HG03521 (cell line): ENCODE measurements around the gene ITGB3.
"Not testable (repeated sequence)": the region's sequence is repeated elsewhere in the genome, so short reads cannot be mapped to it uniquely, and the experiment has no call there.

Experiments
- ATAC-seq: cut with Tn5 transposase; IDR thresholded peaks from one replicate; pipeline ENCODE4 v1.9.1; 2021; ENCODE audit warnings: mild to moderate bottlenecking, moderate library complexity; ENCODE audit not compliant: unreplicated experiment

Gene ITGB3

DNA sequence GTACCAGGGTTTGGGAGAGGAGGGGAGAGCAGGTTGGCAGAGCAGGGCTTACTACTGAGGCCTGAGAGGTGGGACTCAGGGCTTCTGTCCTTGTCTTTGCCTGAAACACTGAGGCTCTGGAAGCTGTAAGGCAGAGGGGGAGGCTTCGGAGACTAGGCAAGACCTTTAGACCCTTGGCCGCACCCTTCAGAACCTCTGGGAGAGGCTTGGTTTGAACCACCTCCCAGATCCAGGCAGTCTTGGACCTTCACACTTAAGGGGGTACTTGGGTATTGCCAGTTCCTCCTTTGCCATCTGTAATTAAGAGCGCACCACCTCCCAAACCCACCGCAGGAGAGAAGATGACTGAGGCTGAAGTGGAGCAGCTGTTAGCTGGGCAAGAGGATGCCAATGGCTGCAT lies 31.6 kb upstream of the ITGB3 start:
- ATAC-seq: no peak

DNA sequence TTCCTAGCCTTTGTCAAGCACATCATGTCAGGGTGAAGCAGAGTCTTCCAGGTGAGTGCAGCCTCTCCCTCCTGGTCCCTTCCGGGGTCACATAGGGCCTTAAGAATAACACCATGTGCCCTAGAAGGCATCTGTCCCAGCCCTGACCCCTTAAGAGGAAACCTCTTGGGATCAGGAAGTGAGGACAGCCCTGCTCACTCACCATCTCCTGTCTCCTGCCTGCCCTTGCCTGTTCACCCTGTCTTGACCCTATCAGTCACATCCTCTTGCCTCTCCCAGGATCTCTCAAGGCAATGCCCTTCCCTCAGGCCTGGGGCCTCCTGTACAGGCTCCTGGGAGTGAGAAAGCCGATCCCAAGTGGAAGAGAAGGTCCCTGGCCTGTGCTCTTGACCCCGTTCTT lies 30.6 kb upstream of the ITGB3 start:
- ATAC-seq: no peak

DNA sequence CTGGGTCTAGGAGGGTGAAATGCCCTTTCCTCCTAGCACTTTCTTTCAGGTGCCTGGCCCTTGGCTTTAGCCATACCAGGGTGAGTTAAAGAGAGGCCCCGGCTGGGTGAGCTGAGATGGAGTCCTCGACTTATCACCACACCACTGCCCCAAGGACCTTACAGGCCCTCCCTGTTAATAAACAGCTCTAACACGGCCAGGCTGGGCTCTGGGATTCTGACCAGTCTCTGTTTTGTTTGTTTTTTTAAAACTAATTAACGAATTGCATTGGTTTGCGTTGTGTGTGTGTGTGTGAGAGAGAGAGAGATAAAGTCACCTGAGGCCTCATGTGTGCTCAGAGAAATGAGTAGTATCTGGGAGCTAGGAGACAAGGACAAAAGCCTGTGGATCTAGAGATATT lies 30.2 kb upstream of the ITGB3 start:
- no peak for ATAC-seq

DNA sequence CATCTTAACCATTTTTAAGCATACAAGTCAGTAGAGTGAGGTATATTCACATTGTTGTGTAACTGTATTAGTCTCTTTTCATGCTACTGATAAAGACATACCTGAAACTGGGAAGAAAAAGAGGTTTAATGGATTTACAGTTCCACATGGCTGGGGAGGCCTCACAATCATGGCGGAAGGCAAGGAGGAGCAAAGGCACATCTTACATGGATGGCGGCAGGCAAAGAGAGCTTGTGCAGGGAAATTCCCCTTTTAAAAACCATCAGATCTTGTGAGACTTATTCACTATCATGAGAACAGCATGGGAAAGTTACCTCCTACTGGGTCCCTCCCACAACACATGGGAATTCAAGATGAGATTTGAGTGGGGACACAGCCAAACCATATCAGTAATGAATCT lies 29.6 kb upstream of the ITGB3 start:
- not testable (repeated sequence) for ATAC-seq

DNA sequence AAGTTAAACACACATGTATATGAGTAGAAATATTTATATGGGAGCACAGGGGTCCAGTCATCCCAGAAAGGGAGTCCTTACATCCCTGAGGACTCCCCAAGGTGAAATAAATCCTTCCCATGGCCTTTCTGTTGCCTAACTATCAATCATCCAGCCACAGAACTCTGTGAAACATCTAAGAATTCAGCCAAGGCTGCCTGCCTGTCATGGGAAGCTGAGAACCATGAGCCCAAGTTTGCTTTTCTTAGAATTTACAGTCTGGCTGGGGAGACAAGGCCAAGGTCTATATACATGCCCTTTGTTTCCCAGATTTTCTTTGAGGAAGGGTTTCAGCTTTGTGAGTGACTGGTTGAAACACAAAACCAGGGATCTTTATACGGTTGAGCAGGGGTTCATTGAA lies 28.7 kb upstream of the ITGB3 start:
- ATAC-seq: no peak

DNA sequence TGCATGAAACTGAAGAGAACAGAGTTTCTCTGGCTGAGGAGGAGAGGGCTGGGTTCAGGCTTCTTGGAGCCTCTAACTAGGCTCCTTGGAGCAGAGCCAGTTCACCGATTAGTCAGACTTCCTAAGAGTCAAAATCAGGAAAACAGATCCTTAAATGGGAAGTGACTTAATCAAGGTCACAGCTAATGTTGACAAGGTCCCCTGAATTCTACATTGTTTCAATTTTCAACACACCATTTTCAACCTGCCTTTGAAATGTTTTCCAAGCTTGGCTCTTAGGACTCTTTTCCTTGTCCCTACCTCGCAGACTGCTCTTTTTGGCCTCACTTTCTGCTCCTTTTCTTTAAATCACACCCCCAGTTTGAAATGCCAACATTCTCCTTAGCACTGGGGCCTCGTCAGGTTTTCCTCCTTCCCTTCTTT lies 28.2 kb upstream of the ITGB3 start:
- no peak for ATAC-seq

DNA sequence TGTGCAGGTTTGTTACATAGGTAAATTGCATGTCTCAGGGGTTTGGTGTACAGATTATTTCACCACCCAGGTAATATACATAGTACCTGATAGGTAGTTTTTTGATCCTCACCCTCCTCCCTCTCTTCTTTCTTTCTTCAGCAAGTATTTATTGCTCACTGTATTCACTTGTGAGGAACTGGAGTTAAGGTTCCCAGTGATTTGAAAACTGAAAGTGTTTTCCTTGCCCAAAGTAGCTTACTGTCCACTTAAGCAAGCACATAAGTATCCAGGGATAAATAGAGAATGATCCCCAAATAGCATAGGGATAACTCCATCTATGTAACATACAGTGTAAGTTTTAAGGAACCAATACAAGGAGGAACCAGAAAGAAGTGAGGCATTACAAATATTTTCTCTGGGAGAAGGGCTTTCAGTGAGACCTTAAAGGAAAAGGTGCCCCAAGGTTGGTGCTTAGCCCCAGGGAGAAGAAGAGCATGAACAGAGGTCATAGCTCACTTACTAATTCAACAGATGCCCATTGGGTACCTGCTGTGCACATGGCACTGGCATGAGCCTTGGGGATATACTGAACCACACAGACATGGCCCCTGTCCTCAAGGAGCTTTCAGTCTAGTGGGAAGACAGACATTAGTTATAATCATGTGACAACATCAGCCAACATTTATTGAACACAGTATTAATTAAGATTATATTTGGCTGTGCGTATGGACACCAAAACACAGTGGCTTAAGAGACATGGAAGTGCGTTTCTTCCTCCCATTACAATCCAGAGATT lies 27.5 kb upstream of the ITGB3 start:
- no peak for ATAC-seq

DNA sequence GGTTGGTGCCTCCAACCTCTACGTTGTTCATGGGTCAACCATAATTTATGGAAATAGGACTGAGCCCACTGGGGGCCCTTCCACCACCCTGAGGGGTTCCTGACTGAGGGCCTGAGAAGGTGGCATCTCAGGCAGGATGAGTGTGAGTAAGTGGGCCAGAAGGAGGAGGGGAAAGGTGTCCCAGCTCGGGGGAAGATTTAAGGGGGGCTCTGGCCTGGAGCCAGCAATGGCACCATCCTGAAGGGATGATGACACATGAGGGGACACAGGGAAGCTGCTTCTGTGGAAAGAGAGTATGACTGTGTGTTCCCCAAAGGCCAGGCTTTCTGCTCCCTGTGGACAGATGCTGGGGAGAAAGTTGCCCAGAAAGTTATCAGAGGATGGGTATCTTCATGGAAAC lies 25.8 kb upstream of the ITGB3 start:
- no peak for ATAC-seq

DNA sequence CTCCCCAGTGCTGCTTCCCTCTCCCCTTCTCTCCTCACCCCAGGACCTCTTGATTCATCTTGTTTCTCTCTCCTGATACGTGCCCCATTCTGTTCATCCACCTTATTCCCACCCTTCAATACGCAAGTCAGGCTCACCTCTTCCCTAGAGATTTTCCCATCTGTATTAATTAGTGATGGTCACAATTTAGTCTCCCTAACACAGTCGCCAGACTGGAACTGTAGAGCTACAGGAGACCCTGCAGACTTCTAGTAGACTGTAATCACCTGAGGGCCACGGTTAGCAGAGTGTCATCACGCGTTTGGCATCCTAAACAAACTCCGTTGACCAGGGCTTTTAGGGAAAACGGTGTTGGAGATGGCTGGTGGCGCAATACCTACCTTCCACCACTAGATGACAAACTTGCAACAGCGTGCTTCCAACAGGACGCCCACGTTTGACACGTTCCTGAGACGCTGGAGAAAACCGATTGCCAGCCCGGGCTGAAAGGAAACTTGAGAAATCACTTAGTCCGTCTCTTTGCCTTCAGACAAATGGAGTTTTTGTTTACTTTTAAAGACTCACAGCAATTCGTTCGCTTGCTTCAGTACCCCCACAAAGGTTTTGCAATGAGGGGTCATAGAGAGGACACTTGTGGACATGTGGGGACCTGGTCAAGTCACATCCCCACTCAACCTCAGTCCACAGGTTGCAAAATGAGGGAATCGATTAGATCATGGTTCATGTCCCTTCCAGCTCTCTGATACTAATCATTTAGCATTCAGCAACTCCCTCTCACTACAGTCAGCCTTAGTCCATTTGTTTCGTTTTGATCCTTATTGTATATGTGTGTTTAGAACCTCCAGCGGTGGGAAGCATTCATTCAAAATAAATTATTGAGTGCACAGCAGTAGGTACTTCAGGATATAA lies 23.8 kb upstream of the ITGB3 start:
- ATAC-seq: no peak

DNA sequence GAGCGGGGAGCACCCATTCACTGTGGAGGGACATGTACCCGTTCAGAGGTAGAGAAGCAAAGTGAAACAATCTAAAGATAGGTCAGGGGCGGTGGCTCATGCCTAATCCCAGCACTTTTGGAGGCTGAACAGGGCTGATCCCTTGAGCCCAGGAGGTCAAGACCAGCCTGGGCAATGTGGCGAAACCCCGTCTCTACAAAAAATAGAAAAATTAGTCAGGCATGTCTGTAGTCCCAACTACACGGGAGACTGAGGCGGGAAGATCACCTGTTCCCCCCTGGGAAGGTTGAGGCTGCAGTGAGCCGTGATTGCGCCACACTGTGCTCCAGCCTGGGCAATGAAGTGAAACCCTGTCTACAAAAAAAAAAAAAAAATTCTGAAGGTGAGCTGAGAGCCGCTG lies 22.8 kb upstream of the ITGB3 start:
- ATAC-seq: no peak

DNA sequence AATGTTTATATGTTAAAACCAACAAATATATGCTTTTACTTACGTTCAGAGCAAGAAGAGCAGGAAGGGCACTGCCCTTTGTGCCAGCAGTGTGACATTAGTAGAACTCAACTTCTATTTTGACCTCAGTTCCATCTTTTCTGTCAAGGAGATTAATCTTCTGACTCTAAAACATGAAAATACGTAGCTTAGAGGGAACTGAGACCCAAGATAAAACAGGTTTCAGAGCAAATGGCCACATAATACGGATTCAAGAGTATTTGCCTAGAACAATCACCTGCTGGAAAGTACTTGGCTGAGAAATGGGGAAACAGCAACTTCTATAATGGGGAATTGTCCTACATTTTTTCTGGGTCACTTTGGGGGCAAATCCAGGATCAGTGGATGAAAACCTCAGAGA lies 22.3 kb upstream of the ITGB3 start:
- no peak for ATAC-seq

DNA sequence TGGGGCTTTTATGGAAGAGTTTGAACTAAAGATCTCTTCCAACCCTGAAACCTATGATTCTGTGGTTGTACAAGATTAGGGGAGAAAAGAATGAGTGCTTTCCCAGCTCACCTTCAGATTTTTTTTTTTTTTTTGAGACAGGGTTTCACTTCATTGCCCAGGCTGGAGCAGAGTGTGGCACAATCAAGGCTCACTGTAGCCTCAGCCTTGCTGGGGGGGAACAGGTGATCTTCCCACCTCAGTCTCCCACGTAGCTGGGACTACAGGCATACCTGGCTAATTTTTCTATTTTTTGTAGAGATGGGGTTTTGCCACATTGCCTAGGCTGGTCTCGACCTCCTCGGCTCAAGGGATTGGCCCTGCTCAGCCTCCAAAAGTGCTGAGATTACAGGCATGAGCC lies 21.8 kb upstream of the ITGB3 start:
- no peak for ATAC-seq

DNA sequence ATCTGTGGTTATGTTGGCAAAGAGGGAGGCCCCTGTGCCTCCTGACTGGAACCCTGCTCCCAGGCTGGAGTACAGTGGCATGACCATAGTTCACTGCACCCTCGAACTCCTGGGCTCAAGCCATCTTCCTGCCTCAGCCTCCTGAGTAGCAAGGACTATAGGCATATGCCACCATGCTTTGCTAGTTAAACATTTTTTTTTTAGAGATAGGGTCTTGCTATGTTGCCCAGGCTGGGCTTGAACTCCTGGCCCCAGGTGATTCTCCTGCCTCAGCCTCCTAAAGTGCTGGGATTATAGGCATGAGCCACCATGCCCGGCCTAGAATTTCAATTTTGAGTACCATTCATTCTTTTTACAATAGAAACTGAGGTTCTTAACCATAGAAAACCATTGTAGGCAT lies 21.2 kb upstream of the ITGB3 start:
- ATAC-seq: no peak

DNA sequence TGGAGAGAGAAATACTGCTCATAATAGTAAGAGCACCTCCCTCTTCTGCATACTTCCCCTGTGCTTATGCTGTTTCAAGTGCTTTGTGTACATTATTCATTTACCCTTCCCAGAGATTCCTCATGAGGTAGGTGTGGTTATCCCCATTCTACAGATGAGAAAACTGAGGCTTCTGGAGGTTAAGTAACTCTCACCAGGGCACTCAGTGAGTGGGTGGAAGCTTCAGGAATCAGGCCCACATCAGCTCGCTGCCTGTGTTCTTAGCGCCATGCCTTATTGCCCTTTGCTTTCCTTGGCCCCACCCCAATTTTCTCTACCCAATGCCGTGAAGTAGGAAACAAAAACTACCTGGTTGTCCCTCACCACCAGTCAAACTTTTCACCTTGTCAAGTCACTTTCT lies 18.1 kb upstream of the ITGB3 start:
- no peak for ATAC-seq

DNA sequence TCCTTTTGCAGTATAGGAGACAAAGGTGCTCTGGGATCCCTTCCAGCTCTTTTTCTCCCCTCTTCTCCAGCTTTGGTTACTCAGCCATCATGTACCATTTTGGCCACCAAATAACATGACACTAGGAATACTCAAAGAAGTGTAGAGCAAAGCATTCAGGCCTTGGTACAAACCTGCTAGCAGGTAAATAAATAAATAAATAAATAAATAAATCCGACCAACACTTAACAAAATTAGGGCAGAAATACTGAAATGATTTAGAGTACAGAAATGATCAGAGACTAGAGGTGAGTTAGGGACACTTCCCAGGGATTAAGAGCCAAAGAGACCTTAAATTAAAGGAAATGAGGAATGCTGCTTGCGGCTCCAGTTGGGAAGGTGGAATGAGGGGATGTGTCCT lies 17.7 kb upstream of the ITGB3 start:
- no peak for ATAC-seq

DNA sequence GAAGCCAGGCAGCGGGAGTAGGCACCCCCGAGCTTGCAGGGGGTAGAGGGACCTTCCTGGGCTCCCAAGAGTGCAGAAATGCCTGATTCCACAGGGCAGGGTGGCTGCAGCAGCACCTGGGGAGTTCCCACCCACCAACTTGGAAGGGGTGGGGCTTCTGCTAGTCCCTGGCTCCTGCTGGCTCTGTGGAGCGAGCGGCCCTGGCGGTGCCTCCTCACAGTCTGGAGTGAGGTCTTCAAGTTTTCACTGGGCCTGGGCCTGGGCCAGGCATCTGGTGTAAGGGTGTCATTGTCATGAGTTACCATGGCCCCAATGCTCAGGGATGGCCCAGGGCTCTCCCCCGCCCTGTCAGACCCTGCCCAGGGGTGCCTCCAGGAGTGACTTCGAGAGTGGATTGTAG lies 15.8 kb upstream of the ITGB3 start:
- ATAC-seq: no peak

DNA sequence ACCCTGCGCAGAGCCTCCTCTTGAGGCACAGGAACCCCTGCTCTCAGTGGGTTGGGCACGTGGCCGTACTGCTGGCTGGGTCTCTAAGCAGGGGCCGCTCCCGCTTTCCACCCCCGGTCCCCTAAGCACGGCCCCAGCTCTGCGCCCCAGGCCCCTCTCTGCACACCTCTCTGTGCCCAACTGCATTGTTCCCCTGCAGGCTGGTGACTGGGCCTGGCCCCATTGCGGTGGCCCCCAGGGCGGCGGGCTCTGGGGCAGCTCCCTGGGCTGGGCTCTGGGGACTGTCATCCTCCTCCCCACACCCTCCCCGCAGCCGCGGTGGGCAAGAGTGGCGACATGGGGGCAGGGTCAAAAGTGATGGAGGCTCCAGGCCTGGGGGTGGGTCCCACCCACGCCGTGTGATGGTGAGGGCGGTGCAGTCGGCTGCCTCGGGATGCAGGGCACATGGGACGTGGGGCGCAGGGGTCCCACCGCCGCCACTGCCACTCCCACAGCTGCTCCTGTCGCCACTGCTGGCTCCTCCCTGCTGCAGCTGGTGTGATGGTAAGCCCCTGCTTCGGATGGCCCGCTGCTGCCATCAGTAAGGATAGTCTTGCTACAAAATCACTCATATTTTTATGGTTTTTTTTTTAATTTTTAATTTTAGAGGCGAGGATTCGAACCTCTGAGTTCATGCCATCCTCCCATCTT lies 15.2 kb upstream of the ITGB3 start:
- ATAC-seq: no peak

DNA sequence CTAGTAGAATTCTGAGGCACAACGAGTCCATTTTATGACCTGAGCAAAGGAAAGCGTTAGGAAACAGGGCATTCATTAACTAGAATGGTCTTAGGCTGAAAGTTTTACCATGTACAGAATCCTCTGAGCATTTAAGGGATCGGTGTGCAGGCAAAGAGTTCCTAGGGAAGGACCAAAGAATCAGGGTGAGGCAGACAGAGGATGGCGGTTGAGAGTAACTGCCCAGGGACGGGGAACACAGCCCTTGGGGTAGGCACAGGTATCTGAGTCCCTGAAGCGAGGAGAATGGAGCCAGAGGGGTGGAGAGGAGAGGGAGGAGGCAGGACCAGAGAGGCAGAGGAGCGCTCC lies 14.0 kb upstream of the ITGB3 start:
- ATAC-seq: no peak

DNA sequence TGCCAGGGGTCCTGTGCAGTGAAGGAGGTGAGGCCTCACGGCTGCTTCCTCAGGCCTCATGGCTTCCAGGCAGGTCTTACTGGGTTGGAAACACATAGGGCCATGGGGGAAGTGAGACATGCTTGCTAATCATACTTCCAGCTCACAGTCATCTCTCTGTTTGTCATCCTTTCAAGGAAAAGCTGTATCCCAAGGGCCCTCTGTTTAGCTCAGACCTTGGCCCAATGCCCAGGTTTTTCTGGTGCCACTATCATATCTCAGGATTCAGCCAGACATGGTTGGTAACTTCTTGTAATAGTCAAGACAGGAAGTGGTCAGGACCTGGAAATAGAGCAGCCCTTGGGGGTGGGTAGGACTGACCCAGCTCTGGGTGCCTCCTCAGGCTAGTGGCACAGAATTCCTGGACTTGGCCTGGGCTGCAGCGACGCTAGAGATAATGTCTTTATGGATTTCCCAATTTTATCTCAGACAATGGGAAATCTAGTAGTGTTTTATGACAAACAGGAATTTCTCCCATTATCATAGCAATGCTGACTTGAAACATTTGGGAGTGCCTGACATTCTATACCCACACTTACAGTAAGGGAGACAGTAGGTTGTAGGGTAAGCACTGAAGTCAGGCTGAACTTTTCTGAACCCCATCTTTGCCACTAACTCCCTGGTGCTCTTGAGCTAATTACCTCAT lies 13.5 kb upstream of the ITGB3 start:
- no peak for ATAC-seq

DNA sequence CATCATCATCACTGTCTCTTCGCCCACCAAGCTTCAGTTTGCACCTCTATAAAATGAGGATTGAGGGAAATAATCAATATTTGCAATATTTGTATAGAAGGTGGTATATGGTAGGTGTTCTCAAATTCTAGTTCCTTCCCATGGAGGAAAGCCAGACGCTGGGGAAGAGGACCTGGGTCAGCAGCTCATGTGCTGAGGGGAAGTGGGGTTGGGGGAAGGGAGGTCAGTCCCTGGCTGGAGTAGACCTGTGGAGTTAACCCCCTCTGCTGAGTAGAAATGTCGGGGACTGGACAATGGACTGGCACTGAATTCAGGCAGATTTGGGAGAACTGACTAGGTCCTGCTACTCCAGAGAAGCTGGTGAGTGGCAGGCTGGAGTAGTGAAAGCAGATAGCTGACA lies 12.8 kb upstream of the ITGB3 start:
- no peak for ATAC-seq

DNA sequence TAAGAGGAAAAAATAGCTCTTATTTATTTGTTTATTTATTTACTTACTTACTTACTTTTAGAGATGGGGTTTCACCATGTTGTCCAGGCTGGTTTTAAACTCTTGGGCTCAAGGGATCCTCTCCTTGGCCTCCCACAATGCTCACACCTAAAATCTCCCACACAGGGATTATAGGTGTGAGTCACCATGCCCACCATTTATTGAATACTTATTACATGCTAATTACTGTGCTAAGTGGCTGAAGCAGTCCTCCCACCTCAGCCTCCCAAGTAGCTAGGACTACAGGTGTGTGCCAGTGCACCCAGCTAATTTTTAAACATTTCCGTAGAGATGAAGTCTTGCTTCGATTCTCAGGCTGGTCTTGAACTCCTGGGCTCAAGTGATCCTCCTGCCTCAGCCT lies 11.0 kb upstream of the ITGB3 start:
- no peak for ATAC-seq
